Sigmoid colon (tissue), 7 donors: Measurements from ENCODE around the gene A3GALT2. TPM values are rescaled to one million over a fixed set of nuclear protein-coding genes. Genes with fewer than 3 reads are reported as not detected.

Experiments
- DNase-seq: peaks from one replicate; pipeline ENCODE4 v3.0.0-alpha.2; 2019
- H3K27ac ChIP-seq, 4 donors: fragments of 200-600 bp; sonication (generic); one replicate each; pipeline ENCODE4 v1.5.1; 2016 to 2019; ENCODE audit warnings: mild to moderate bottlenecking in 1 of 4
- H3K27me3 ChIP-seq, 3 donors: fragments of 200-600 bp; sonication (generic); one replicate each; pipeline ENCODE4 v1.5.1; 2019; ENCODE audit warnings: mild to moderate bottlenecking in 1 of 3
- H3K36me3 ChIP-seq, 4 donors: fragments of 200-600 bp; sonication (generic); one replicate each; pipeline ENCODE4 v1.5.1; 2016 to 2019
- H3K4me1 ChIP-seq, 4 donors: fragments of 200-600 bp; sonication (generic); one replicate each; pipeline ENCODE4 v1.5.1; 2017 to 2019
- H3K4me3 ChIP-seq, 4 donors: fragments of 200-600 bp; sonication (generic); one replicate each; pipeline ENCODE4 v1.5.1; 2017 to 2019; ENCODE audit warnings: mild to moderate bottlenecking in 2 of 4, moderate library complexity in 1 of 4
- H3K9me3 ChIP-seq, 4 donors: fragments of 200-600 bp in 3 of 4; sonication (generic) in 3 of 4; one replicate each; pipeline versions ENCODE4 v1.5.1 to v1.6.1; 2013 to 2019
- EP300 ChIP-seq, 4 donors: sonication (generic); formaldehyde crosslinking; IDR thresholded peaks; one replicate each; pipeline ENCODE4 v1.6.1; 2017; ENCODE audit warnings: antibody characterized with exemption in 4 of 4
- POLR2A ChIP-seq, 2 donors: fragments of 450-650 bp; IDR thresholded peaks; one replicate each; pipeline ENCODE4 v1.6.1; 2016; ENCODE audit warnings: antibody characterized with exemption in 2 of 2, mild to moderate bottlenecking in 2 of 2, moderate library complexity in 2 of 2
- POLR2AphosphoS5 ChIP-seq, 4 donors: sonication (generic); formaldehyde crosslinking; IDR thresholded peaks; one replicate each; pipeline ENCODE4 v1.6.1; 2017; ENCODE audit warnings: antibody characterized with exemption in 4 of 4
- WGBS, 2 donors: extraction: QIAGEN DNeasy Blood & Tissue Kit; methylation state at CpG; one replicate each; pipeline ENCODE4 v1.1.7; 2013; 5-methylcytosine and 5-hydroxymethylcytosine counted together
- intact Hi-C: fragments of 100-400 bp; cut with DNase I; formaldehyde crosslinking; loops from one replicate; pipeline ENCODE4 v1.15.1; 2023
- polyA plus RNA-seq, 3 donors: library from polyadenylated mRNA; stranded (reverse); fragments of 200-250 nt; gene quantifications; one replicate each; pipeline ENCODE4 v1.2.3, GENCODE V29; 2013
- total RNA-seq, 4 donors: library from RNA; depleted of rRNA; stranded (reverse); fragments of >200 nt; gene quantifications; one replicate each; pipeline ENCODE4 v1.1.0, GENCODE V29; 2016
- TF ChIP-seq, protein P1 (sequence below), 4 experiments: fragments of 450-650 bp in 3 of 4; fragments of 200-600 bp in 1 of 4; IDR thresholded peaks; one replicate each; pipeline ENCODE4 v1.5.1; 2016 to 2019; ENCODE audit warnings: antibody characterized with exemption in 4 of 4, mild to moderate bottlenecking in 3 of 4, moderate library complexity in 2 of 4
- donor health status: healthy with polysubstance abuse.
- donor health status: Bipolar disorder and iron deficiency.
- donor health status: healthy.

Gene A3GALT2
- total and polyA plus RNA-seq, 7 donors, result not detected

DNA sequence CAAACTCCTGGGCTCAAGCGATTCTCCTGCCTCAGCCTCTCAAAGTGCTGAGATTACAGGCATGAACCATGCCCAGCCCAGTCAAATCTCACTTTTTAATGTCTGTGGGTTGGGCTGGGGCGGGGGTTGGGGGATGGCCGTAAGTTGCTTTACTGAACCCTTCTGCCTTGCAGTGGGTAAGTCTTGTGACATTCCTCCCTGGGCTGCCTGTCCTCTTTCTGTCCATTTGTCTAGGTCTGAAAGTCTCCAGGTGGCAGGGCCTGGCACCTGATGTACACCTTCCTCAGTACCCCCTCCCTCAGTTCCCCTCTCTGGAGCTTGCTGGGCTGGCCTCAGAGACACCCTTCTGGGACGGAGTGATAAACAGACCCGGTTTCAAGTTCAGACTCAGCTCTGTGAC lies 51.3 kb downstream of the A3GALT2 start:
- no peak for TF ChIP-seq POLR2AphosphoS5 (IDR thresholded peaks at IDR 0.05)
- Histone ChIP-seq H3K27me3 (no peaks in the 10 kb centered on the region), H3K27ac (peak overlapping the region; percentile 17 to 59 (median 39)), H3K4me3 (no peak overlapping the region), H3K4me1 (peaks cover 0 to 39% (median 24%) of the 10 kb centered on the region in 4 donors), H3K36me3 (peaks cover 0 to 6% (median 2%) of the 10 kb centered on the region in 4 donors), H3K9me3 (no peaks in the 10 kb centered on the region)
- WGBS, 2 donors, result 73 to 76% methylated on average over 5 of the region's 5 CpGs
- no peak for DNase-seq
- intact Hi-C loops, result no loop called here

DNA sequence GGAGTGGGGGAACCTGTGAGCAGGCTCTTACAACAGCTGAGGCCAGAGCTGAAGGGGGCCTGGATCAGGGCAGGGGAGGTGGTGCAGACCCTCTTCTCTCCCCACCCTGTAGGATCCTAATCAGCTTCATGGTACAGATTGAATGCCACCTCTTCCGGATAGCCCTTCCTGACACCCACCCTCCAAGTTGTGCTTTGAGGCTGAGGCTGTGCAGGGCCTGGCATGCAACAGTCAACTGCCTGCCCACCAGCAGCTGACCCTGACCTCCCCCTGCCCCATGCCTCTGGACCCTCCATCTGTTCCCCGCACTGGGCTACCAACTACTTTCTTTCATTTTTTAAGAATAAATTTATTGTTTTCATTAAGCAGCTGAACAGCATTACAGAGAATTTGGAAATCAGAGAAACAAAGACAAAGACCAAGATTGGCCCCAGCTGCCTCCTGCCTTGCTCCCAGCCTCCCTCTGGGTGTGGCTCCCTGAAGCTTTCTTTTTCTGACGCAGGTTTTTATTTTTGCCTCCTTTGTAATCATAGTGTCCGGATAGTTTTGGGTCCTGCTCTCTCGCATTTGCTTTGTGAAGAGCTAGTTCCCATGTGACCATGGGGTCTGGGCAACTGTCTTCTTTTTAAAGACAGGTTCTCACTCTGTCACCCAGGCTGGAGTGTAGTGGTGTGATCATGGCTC lies 51.8 kb downstream of the A3GALT2 start:
- H3K36me3 ChIP-seq, result peaks cover 0 to 6% (median 2%) of the 10 kb centered on the region in 4 donors
- 82 to 84% methylated on average over 5 of the region's 5 CpGs for WGBS, 2 donors
- no peak for DNase-seq
- peak overlapping the region; percentile 17 to 59 (median 39) for H3K27ac ChIP-seq
- H3K4me1 ChIP-seq, result peaks cover 0 to 45% (median 27%) of the 10 kb centered on the region in 4 donors
- no peak for TF ChIP-seq EP300 (IDR thresholded peaks at IDR 0.05)
- intact Hi-C loops, result no loop called here
- H3K9me3 ChIP-seq, result no peaks in the 10 kb centered on the region
- no peaks in the 10 kb centered on the region for H3K27me3 ChIP-seq
- H3K4me3 ChIP-seq, result no peak overlapping the region

DNA sequence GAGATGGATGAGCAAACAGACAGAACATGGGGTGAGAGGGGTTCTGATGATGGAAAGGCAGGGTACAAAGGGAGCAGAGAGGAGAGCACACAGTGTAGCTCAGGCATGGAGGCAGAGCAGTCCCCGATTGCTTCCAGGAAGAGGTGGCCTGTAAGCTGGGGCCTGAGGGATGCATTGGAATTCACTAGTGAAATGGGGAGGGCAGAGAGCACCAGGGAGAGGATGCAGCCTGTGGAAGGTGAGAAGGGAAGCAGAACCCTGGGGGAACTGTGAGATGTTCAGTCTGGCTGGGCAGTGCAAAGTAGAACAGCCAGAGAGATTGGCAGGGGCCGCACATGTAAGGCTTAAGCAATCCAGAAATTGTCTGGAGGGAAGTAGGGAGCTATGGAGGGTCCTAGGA lies 52.4 kb downstream of the A3GALT2 start:
- no peak for DNase-seq
- H3K27ac ChIP-seq, result peak overlapping the region in 3 of 4 donors; percentile 18 to 59 (median 43)
- TF ChIP-seq POLR2AphosphoS5 (IDR thresholded peaks at IDR 0.05) (no peak), POLR2A (IDR thresholded peaks at IDR 0.05) (no peak), EP300 (IDR thresholded peaks at IDR 0.05) (no peak)
- TF ChIP-seq, protein P1, sequence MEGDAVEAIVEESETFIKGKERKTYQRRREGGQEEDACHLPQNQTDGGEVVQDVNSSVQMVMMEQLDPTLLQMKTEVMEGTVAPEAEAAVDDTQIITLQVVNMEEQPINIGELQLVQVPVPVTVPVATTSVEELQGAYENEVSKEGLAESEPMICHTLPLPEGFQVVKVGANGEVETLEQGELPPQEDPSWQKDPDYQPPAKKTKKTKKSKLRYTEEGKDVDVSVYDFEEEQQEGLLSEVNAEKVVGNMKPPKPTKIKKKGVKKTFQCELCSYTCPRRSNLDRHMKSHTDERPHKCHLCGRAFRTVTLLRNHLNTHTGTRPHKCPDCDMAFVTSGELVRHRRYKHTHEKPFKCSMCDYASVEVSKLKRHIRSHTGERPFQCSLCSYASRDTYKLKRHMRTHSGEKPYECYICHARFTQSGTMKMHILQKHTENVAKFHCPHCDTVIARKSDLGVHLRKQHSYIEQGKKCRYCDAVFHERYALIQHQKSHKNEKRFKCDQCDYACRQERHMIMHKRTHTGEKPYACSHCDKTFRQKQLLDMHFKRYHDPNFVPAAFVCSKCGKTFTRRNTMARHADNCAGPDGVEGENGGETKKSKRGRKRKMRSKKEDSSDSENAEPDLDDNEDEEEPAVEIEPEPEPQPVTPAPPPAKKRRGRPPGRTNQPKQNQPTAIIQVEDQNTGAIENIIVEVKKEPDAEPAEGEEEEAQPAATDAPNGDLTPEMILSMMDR (IDR thresholded peaks at IDR 0.05), result no peak
- no peaks in the 10 kb centered on the region for H3K27me3 ChIP-seq
- no peak overlapping the region for H3K4me3 ChIP-seq
- peaks cover 0 to 6% (median 2%) of the 10 kb centered on the region in 4 donors for H3K36me3 ChIP-seq
- H3K4me1 ChIP-seq, result peaks cover 0 to 51% (median 32%) of the 10 kb centered on the region in 4 donors
- intact Hi-C loops, result no loop called here
- 79 to 89% methylated on average over 2 of the region's 2 CpGs for WGBS, 2 donors
- no peaks in the 10 kb centered on the region for H3K9me3 ChIP-seq

DNA sequence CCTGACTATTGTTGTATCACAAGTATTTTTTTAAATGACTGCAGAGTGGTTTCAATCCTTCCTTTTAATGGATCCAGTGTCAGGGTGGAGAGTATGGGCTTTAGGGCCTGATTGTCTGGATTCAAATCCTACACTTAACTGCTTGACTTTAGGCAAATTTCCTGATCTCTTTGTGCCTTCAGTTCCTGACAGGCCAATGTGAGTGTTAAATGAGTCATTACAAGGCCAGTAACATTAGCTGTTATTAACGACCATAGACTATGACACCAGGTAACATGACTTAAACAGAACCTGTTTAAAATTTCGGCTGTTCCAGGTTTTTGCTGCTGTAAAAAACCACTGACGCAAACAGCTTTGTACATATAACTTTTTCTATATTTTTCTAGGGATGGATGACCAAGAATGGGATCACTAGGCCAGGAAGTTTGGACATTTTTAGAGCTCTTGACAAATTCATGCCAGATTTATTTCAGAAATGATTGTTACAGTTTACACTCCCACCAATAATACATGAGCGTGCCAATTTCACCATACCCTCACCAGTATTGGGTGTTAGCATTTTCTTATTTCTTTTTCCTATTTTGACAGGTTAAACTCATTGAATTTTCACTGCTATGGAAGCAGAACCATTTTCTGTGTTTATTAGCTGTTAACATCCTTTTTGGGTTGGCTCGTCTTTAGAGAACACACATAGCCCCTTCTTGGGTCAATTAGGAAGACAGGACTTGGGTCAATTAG lies 53.3 kb downstream of the A3GALT2 start:
- WGBS, 2 donors, result 85 to 90% methylated on average over 5 of the region's 5 CpGs
- Histone ChIP-seq H3K9me3 (no peaks in the 10 kb centered on the region), H3K4me1 (peaks cover 0 to 54% (median 33%) of the 10 kb centered on the region in 4 donors), H3K27ac (peak overlapping the region in 2 of 4 donors; percentile 43 to 59), H3K36me3 (peaks cover 0 to 6% (median 4%) of the 10 kb centered on the region in 4 donors), H3K4me3 (no peak overlapping the region), H3K27me3 (no peaks in the 10 kb centered on the region)
- no peak for DNase-seq
- TF ChIP-seq EP300 (IDR thresholded peaks at IDR 0.05) (no peak), POLR2A (IDR thresholded peaks at IDR 0.05) (no peak), POLR2AphosphoS5 (IDR thresholded peaks at IDR 0.05) (no peak)
- TF ChIP-seq, protein P1 (IDR thresholded peaks at IDR 0.05), result no peak
- intact Hi-C loops, result no loop called here

DNA sequence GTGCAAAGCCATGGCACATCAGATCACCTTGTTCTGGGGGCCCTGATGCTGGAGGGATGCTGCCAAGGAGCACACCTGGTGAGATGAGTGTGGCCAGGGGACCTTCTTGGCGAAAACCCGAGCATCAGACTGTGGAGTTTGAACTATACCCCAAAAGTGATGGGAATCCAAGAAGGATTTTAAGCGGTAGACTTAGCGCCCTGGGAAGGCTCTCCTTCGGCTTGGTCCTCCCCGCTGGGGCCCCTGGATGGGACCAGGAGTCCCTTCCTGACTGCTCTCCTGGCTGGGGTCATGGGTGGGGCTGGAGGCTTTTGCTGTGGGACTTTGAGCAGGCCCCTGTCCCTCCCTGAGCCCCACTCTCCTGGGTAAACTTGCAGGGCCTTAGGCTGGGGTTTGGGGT lies 54.1 kb downstream of the A3GALT2 start:
- 91 to 95% methylated on average over 6 of the region's 6 CpGs for WGBS, 2 donors
- H3K36me3 ChIP-seq, result peaks cover 0 to 6% (median 4%) of the 10 kb centered on the region in 4 donors

More for the DNA sequence above, 54.1 kb downstream of the A3GALT2 start:
- peaks cover 0 to 53% (median 35%) of the 10 kb centered on the region in 4 donors for H3K4me1 ChIP-seq
- no peaks in the 10 kb centered on the region for H3K27me3 ChIP-seq
- DNase-seq, result no peak
- no peak for TF ChIP-seq POLR2A (IDR thresholded peaks at IDR 0.05)
- no peak for TF ChIP-seq EP300 (IDR thresholded peaks at IDR 0.05)
- TF ChIP-seq POLR2AphosphoS5 (IDR thresholded peaks at IDR 0.05), result no peak
- TF ChIP-seq, protein P1 (IDR thresholded peaks at IDR 0.05), result no peak
- no peak overlapping the region for H3K27ac ChIP-seq
- H3K9me3 ChIP-seq, result no peaks in the 10 kb centered on the region
- no peak overlapping the region for H3K4me3 ChIP-seq
- intact Hi-C loops, result no loop called here
